OCI-M2 (cell line): ENCODE measurements around the gene MZT1.
"Not testable (repeated sequence)": the region's sequence is repeated elsewhere in the genome, so short reads cannot be mapped to it uniquely, and the experiment has no call there.

Experiments
- DNase-seq: peaks from one replicate; lab custom pipeline; 2025; ENCODE audit not compliant: unreplicated experiment; lab: John Stamatoyannopoulos, UW

MZT1 gene, protein sequence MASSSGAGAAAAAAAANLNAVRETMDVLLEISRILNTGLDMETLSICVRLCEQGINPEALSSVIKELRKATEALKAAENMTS

DNA sequence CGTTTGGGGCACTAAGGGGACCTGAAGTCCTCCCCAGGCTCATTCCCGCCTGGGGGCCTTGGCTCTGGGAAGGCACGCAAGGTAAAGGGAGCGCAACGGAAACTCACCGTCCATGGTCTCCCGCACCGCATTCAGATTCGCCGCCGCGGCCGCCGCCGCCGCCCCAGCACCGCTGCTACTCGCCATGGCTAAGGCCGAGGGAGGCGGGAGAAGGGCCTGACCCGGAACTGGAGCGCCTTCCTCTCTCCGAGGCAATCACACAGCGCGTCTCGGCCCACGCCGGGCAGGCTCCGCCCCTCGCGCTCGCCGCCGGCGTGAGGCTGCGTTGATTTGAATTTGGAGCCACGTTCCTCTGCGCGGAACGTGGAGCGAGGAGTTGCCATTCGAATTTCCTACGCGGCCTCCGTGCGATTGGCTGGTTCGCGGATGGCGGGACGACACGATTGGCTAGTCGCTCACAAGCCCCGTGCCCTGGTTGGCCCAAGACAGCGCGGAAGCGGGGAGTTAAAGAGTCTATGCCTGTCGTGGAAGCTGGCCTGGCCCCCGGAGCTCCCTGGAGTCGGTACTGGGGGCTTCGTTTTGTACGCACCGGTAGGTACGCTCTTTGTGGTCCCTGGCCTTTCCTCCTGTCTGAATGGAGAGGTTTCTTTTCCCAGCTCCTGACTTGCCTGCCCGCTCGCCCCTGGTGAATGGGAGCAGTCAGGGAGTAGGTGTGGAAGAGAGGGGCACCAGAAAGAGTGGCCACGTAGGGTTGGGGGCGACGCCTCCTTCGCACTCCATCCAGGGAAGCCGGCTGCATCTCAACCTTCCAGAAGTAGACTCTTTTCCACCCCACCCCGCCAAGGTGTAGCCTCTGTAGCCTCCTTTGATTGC is at the start of gene MZT1, which contains the start of gene BORA:
TSS of gene MZT1 (minus strand) at position 213 of the 873 bp plus-strand sequence. CDS start at position 186, 27 bp downstream.
TSS of gene BORA (plus strand) at position 507 of the 873 bp plus-strand sequence. CDS start 1,018 bp downstream, outside the sequence.
- DNase-seq, result peak; percentile 69

DNA sequence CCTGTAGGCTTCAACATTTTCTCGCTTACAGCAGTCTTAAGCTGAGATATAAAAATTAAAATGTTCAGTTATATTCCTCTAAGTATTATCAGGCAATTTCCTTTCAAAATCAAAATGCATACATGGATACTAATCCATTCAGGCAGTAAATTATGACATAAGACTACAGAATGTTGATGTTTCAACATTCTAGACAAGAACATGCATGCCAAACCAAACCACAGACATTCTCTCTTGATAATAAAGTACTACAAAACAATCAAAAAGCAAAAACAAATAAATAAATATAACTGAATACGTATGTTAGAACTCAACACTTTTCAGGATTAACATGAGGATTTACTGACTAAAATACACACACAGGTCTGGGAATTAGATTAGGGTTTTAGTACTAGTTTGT is 46.6 kb upstream of the MZT1 start:
- DNase-seq, result no peak

DNA sequence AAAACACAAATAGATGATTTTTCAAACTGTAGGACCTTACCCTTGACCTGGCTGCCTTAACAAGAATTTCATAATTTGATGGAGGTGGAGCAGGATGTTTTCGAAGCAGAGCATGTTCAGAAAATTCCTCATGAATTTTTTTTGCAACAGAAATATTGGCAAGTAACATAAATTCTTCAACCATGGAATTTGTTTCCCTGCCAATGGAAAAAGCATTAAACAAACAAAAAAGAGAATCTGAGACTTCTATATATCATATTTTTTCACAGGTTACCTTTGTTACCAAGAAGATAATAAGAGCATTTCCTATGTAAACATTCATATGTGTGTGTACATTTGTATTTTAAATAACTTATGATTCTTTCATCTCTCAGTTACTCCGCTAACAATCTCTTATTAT is 36.0 kb upstream of the MZT1 start:
- DNase-seq, result no peak

DNA sequence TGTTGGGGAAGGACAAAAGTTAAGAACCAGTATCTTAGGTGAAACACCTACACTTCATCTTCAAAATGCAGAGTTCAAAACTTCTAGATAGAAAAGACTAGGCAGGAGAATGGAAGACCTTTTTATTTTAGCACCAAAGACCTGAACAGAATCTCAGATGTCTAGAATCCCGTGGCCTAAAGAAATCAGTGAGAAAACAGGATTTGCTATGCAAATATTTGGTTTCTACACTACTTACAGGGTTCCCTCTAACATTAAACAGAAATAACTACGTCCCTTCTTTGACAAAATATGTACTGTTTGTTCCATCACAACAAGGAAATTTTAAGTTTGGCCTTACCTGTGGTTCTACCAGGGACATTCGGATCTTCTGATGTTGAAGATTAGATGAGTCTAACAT is 32.8 kb upstream of the MZT1 start:
- DNase-seq, result no peak

DNA sequence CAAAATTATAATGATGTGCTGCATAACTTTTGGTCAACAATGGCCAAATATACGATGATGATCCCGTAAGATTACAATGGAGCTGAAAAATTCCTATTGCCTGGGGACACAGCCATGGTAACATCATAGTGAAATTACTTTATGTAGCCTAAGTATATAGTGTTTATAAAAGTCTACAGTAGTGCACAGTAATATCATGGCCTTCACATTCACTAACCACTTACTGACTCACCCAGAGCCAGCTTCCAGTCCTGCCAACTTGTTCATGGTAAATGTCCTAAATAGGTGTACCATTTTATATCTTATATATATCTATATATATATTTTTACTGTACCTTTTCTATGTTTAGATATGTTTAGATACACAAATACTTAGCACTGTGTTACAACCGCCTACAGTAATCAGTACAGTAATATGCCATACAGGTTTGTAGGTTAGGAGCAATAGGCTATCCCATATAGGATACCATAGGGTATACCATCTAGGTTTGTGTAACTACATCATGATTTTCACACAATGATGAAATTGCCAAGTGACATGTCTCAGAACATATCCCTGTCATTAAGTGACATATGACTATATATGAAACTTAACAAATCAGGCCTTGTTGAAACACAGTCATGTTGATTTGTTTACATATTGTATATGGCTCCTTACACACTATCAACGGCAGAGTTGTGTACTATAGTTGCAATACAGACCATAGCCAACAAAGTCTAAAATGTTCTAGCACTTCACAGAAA is 30.5 kb upstream of the MZT1 start:
- DNase-seq, result no peak

DNA sequence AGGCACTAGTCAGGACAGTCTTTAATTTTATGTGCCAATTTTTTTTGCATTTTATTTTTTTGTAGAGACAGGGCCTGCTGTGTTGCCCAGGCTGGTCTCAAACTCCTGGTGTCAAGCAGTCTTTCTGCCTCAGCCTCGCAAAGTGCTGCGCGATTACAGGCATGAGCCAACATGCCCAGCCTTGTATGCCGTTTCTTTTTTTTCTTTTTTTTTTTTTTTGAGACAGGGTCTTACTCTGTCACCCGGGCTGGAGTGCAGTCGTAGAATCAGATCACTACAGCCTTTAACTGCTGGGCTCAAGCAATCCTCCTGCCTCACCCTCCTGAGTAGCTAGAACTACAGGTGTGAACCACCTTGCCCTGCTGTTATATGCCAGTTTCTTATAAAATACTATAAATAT is 26.7 kb upstream of the MZT1 start:
- no peak for DNase-seq

DNA sequence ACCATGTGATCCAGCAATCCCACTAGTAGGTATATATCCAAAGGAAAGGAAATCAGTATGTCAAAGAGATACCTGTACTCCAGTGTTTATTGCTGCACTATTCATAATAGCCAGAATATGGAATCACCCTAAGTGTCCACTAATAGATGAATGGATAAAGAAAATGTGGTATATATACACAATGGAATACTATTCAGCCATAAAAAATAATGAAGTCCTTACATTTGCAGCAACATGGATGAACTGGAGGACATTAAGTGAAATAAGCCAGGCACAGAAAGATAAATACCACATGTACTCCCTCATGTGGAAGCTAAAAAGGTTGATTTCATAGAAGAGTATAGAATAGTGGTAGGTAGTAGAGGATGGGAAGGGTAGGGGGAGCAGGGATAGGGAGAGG is 23.8 kb upstream of the MZT1 start:
- no peak for DNase-seq

DNA sequence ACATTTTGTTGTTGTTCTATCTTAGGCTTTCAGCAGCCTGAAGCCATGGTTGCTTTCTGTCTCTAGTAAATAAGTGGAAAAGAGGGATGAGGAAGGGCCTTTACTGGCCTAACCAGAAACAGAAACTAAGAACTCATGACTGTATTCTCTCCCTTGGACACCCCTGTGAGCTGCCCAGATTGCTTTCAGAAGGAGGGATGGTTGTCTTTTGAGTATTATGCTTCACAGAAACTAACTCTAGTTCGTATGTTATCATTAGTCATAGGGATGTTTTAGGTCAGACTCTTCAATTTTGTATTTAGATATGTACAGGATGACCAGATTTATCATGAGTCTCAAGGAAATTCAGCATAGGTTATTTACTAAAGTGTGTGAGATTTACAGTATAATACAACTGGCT is 17.8 kb upstream of the MZT1 start:
- DNase-seq, result no peak

DNA sequence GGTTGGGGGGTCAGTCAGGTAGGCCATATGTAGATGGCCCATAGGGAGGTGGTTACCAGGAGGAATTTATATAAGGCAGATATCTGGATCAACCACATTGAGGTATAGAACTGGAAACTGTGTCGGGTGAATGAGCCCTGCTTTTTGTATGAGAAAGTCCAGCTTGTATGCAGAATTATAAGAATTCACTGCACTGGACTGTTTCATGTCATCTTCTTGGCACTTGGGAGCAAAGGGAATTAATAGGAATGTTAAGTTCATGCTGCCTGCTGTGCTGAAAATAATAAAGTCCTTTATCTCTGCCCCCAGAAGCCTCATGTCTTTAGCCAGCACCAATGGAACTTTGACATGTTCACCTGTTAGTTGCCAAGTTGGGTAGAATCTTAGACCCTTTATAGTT is 12.6 kb upstream of the MZT1 start:
- DNase-seq, result no peak

DNA sequence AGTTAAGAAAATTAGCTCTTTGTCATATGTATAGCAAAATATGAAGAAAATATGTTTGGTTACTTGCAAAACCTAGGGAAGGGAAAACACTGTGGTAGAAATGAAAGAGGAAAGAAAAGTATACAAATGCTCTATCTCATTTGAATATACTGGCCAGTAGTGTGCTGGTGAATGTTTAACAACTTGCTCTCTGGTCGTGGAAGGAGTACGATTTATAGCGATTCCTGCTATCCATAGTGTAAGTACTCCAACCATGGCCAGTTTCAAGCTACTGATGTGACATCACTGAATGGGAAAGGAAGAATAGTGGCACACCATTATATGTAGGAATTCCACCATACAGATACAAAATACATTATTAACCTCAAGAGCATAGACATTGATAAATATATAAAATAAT is 9.6 kb upstream of the MZT1 start:
- no peak for DNase-seq

DNA sequence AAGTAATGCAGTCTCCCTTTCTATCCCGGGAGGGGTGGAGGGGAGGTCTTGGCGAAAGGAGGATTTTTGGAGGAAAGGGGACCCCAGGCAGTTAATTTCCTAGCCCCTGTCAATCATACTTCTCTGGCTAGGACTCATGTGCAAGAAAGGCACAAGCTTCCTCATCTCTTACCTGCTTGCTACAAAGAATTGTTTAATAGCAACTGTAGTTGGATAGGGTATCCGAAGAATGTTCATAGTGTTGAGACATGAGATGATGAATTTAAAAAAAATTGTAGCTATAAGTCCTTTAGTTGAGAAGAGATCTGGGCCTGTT is 819 bp upstream of the MZT1 start:
- no peak for DNase-seq

DNA sequence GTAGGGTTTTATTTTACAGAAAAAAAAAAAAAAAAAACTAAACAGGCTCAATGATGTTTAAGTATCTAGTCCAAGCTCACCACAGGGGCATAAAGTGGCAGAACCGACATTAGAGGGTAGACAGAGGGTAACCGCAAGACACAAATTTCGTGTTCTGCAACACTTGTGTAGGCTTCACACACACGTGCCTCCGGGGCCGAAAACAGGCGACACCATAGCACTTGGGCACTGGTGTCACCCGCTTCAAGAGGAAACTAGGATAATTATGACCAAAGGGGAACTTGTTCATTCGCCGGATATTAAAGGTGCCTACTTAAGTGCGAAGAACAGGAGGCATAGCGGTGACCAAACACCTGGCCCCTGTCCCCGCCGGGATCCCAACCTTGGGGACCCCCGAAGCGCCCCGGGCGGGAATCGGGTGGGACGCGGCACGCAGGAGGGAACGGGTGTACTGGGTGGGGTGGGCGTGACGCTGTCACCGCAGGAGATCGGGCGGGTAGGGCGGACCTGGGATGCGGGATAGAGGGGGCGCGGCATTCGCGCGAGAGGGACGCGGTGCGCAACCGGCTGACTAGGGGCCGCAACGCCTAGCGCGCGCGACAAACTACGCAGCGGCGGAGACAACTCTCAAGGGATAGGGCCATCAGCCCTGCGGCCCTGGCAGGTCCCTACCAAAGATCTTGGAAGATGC is 558 bp downstream of the MZT1 start:
- no peak for DNase-seq

DNA sequence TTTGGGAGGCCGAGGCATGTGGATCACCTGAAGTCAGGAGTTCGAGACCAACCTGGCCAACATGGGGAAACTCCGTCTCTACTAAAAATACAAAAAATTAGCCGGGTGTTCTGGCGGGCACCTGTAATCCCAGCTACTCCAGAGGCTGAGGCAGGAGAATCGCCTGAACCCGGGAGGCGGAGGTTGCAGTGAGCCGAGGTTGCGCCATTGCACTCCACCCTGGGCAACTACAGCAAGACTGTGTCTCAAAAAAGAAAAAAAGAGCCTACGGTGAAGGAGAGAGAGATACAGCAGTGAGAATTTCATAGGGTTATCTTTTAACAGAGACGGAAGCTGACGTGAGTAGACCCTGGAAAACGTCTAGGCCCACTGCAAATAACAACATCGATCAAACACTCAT is 1.2 kb downstream of the MZT1 start:
- DNase-seq, result not testable (repeated sequence)

DNA sequence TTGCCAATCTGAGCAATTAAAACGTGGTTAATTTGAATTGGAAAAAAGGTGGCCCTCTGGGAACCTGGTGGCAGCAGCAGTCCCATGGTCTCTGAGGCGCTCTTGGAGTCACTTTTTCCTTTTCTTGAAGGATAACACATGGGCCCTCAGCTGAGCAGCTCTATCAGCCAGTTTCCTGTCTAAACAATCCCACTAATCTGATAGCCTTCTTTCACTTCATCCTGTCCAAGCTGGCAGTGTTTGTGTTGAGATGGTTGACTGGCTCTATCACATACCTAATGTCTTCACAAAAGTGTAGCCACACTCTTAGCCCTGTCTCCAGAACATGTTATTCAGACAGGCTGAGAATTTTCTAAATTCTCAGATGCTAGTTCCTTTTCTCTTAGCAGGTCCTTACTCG is 10.7 kb downstream of the MZT1 start:
- no peak for DNase-seq

DNA sequence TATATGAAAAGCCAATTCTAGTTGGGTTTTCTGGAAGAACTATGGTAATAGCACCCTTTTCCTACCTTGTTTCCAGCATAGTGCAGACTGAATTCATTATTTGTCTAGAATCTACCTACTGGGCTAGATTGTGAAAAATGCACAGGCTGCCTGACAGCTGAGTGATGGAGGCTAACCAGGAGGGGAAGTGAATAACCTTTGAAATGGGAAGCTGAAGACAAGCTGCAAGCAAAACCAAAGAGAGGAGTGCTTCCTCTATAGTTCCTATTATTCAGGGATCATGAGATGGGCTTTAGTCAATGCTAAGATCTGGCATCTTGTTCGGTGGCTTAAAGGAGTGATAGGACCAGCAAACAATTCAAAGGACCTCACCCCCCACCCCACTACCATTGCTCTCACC is 26.9 kb downstream of the MZT1 start:
- no peak for DNase-seq

DNA sequence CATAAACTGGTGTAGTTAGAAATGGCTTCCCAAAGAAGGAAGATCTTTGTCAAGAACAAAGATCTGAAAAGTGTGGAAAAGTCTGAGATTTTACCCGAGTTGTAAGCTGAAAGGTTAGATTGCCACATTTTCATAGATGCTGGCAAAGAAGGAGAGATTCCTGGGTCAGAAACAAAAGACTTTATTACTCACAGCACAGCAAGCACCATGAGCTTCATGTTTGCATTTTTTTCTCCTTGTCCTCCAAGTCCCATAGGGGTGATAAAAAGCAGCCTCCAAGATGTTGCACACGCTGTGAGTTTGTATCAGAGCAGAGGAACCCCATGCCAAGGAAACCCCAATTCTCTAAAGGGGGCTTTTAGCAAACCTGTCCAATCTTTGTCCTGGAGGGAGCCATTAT is 29.3 kb downstream of the MZT1 start:
- no peak for DNase-seq

DNA sequence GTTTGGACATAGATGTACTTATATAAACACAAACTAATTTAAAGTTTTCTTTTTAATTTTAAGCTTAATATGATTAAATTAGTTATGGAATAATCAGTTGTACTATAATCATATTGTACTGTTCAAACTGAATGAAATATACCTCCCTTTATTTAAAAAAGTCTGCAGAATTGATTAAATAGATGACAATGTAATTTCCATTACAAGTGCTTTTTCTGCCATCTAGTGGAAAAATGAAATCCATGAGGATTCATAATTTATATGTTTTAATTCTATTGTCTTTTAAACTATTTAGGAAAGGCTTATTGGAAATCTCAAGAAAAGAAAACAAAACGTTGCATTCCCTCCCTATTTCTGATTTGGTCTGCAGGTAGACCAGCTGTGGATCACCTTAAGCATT is 30.9 kb downstream of the MZT1 start:
- DNase-seq, result no peak

DNA sequence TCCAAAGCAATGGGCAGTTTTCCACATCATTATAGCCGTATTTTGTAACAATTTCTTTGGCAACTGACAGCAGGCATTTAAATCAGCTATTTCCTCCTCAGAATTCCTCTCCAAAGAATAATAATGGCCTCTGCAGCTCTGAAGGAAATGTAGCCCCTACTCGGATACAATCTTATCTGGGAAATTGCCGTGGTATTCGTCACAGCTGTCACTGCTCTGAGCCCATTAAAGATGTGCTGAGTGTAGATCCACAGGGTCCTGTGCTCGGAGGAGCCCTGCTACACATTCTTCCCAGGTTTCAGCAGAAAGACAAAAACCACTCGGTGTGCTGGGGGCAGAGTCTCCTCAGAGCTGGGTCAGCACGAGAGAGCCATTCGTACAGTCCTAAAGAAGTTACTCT is 33.1 kb downstream of the MZT1 start:
- DNase-seq, result no peak

DNA sequence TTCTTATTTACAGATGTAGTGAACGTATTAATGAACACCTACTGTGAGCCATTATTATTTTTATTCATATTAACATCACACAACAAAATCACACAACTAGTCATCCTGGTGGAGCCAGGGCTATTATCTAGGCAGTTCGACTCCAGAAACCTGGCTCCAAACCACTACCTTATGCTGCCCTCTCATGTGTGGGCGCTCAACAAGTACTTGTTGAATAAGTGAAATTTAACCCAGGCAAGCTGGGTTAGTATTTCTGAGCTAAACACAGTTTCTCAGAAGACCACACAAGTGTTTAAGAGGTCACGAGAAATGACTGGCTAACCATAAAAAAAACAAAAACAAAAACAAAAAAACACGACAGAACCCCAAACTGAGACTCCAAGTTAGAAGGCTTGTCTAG is 33.6 kb downstream of the MZT1 start:
- DNase-seq, result no peak

DNA sequence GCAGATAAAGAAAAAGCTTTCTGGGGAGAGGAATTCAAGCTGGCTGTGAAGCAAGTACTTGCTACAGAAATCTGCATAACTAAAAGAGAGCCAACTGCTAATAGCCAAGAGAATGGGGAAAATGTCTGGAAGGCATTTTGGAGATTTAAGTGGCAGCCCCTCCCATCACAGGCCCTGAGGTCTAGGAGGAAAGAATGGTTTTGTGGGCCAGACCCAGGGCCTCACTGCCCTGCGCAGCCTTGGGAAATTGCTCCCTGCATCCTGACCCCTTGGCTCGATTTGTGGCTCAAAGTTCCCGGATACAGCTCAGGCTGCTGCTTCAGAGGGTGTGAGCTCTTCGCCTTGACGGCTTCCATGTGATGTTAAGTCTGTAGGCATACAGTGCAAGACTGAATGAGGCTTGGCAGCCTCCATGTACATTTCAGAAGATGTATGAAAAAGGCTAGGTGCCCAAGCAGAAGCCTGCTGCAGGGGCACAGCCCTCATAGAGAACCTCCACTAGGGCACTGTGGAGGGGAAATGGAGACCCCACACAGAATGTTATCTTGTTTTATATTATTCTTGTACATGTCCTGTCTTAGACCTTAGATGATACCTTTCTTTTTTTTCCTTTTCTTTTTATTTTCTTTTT is 34.4 kb downstream of the MZT1 start:
- no peak for DNase-seq

DNA sequence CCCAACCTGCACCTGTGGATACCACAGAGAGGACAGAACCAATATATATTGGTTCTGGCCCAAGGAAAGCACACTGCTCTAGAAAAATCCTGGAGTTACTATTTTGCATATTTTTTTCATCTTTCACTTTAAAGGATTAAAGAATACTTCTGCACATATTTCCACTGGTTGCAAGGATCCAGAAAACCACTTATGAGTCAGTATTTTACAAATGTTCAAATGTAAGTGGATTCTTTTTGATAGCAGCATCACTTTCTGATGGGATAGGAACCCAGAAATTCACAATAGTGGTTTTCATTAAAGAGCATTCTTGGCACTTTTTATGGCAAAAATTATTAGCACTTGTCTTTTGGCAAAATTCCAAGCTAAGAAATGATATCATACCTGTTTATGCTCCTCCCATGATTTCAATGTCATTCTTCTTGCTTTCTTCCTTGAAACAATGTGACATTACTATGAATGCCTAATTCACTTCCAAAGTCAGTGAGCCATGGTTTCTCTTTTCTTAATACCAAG is 38.2 kb downstream of the MZT1 start:
- DNase-seq, result no peak
